Fibroblast of lung (primary cell): ENCODE results near the gene MRTO4. TPM values are rescaled to one million over a fixed set of nuclear protein-coding genes. Genes with fewer than 3 reads are reported as not detected.

Experiments
- DNase-seq, 2 donors: peaks; one replicate each; pipeline versions ENCODE4 v3.0.0 to v3.0.0-alpha.2; 2010; ENCODE audit warnings: low read depth in 2 of 2
- H2AFZ ChIP-seq: 2 replicates; pipeline ENCODE4 v1.5.1; 2012; ENCODE audit warnings: low read length, control low read depth, inconsistent platforms
- H3K27ac ChIP-seq: 2 replicates; pipeline ENCODE4 v1.5.1; 2011; ENCODE audit warnings: low read length, control low read depth; ENCODE audit not compliant: insufficient read depth
- H3K27me3 ChIP-seq: 2 replicates; pipeline ENCODE4 v1.5.1; 2011; ENCODE audit warnings: mild to moderate bottlenecking, low read length; ENCODE audit not compliant: control insufficient read depth, insufficient read depth
- H3K36me3 ChIP-seq: 2 replicates; pipeline ENCODE4 v1.5.1; 2011; ENCODE audit warnings: low read length; ENCODE audit not compliant: control insufficient read depth, insufficient read depth
- H3K4me1 ChIP-seq: 2 replicates; pipeline ENCODE4 v1.5.1; 2011; ENCODE audit warnings: low read length; ENCODE audit not compliant: control insufficient read depth, insufficient read depth; ENCODE audit errors: extremely low read depth
- H3K4me2 ChIP-seq: 2 replicates; pipeline ENCODE4 v1.5.1; 2011; ENCODE audit warnings: low read length, control low read depth; ENCODE audit not compliant: insufficient read depth; ENCODE audit errors: extremely low read depth
- H3K4me3 ChIP-seq, 4 experiments: fragments of 200-600 bp in 1 of 4; sonication (generic) in 1 of 4; replicated peaks in 1 of 4; 2 replicates each; pipeline ENCODE4 v1.5.1; 2011 to 2016; ENCODE audit warnings: low read length in 4 of 4, low read depth in 3 of 4, mild to moderate bottlenecking in 3 of 4, control low read depth in 2 of 4, inconsistent platforms in 1 of 4, mixed read lengths in 1 of 4; ENCODE audit not compliant: insufficient read depth in 1 of 4; ENCODE audit errors: control extremely low read depth in 1 of 4
- H3K79me2 ChIP-seq: 2 replicates; pipeline ENCODE4 v1.5.1; 2012; ENCODE audit warnings: mild to moderate bottlenecking, low read length, inconsistent platforms; ENCODE audit not compliant: control insufficient read depth, insufficient read depth
- H3K9ac ChIP-seq: 2 replicates; pipeline ENCODE4 v1.5.1; 2011; ENCODE audit warnings: mild to moderate bottlenecking, low read length, control low read depth; ENCODE audit not compliant: insufficient read depth
- H3K9me3 ChIP-seq: 2 replicates; pipeline ENCODE4 v1.5.1; 2012; ENCODE audit warnings: low read depth, low read length; ENCODE audit not compliant: control insufficient read depth, insufficient read depth
- H4K20me1 ChIP-seq: 2 replicates; pipeline ENCODE4 v1.5.1; 2011; ENCODE audit warnings: low read length; ENCODE audit not compliant: control insufficient read depth, insufficient read depth; ENCODE audit errors: extremely low read depth
- CTCF ChIP-seq, 2 donors: IDR thresholded peaks in 1 of 2; conservative IDR thresholded peaks in 1 of 2; 1 replicate in 1 of 2; 2 replicates in 1 of 2; pipeline ENCODE4 v1.5.1; 2011 to 2012; ENCODE audit warnings: low read length in 2 of 2, control low read depth in 1 of 2, inconsistent platforms in 1 of 2, low read depth in 1 of 2, mild to moderate bottlenecking in 1 of 2
- EZH2 ChIP-seq: IDR thresholded peaks from 2 replicates; pipeline ENCODE4 v1.5.1; 2012; ENCODE audit warnings: low read length, control low read depth, mild to moderate bottlenecking; ENCODE audit errors: missing control alignments
- polyA plus RNA-seq, 2 donors: library from polyadenylated mRNA; depleted of rRNA in 1 of 2; stranded (reverse) in 1 of 2; unstranded in 1 of 2; fragments of >200 nt; gene quantifications; 2 replicates each; pipeline ENCODE4 v1.2.1, GENCODE V29; 2011 to 2012; ENCODE audit warnings: missing spikeins in 1 of 2
- total RNA-seq: library from RNA; depleted of rRNA; stranded (reverse); fragments of >200 nt; gene quantifications from 2 replicates; pipeline ENCODE4 v1.2.1, GENCODE V29; 2014

Gene MRTO4
- total and polyA plus RNA-seq, 2 donors (not counting 1 experiment from before 2014, with no cell fraction given): 12.6 to 28.6 TPM

- peaks cover 5% of the 10 kb centered on the region for H4K20me1 ChIP-seq
- peak; percentile 23 to 35 for DNase-seq
- H3K9ac ChIP-seq: no peak overlapping the region
- TF ChIP-seq EZH2 (no peak), CTCF (conservative IDR thresholded peaks at IDR 0.05 in 1 of 2, IDR thresholded peaks at IDR 0.05 in 1 of 2; ENCODE audit: low read depth in 1 of 2, low read length in 2 of 2) (no peak)
- H3K9me3 ChIP-seq: no peaks in the 10 kb centered on the region
- no peak overlapping the region for H2AFZ ChIP-seq
- H3K4me1 ChIP-seq: peaks cover 7% of the 10 kb centered on the region
- H3K4me2 ChIP-seq: no peak overlapping the region
- no peak overlapping the region for H3K4me3 ChIP-seq
- no peaks in the 10 kb centered on the region for H3K27me3 ChIP-seq
- no peak overlapping the region for H3K27ac ChIP-seq
- H3K36me3 ChIP-seq: peaks cover 2% of the 10 kb centered on the region
- peaks cover 97% of the 10 kb centered on the region for H3K79me2 ChIP-seq
Measured at GRCh38 chr1:19204446-19205266, 46.9 kb upstream of the MRTO4 start.

GRCh38 chr1:19205403-19205802 is 46.2 kb upstream of the MRTO4 start:
- H3K36me3 ChIP-seq: peaks cover 2% of the 10 kb centered on the region
- H3K4me2 ChIP-seq: no peak overlapping the region
- no peak for DNase-seq
- H3K27ac ChIP-seq: no peak overlapping the region
- peaks cover 5% of the 10 kb centered on the region for H4K20me1 ChIP-seq
- H3K79me2 ChIP-seq: peaks cover 95% of the 10 kb centered on the region
- TF ChIP-seq CTCF (conservative IDR thresholded peaks at IDR 0.05 in 1 of 2, IDR thresholded peaks at IDR 0.05 in 1 of 2; ENCODE audit: low read depth in 1 of 2, low read length in 2 of 2) (no peak), EZH2 (no peak)
- no peaks in the 10 kb centered on the region for H3K27me3 ChIP-seq
- H3K9ac ChIP-seq: no peak overlapping the region
- H3K4me3 ChIP-seq: no peak overlapping the region
- H3K9me3 ChIP-seq: no peaks in the 10 kb centered on the region
- H2AFZ ChIP-seq: no peak overlapping the region
- peaks cover 7% of the 10 kb centered on the region for H3K4me1 ChIP-seq

GRCh38 chr1:19205845-19206244 is 45.8 kb upstream of the MRTO4 start:
- no peak overlapping the region for H3K9ac ChIP-seq
- no peaks in the 10 kb centered on the region for H3K9me3 ChIP-seq
- H3K4me1 ChIP-seq: peaks cover 7% of the 10 kb centered on the region
- H3K36me3 ChIP-seq: no peaks in the 10 kb centered on the region
- H4K20me1 ChIP-seq: peaks cover 5% of the 10 kb centered on the region
- H2AFZ ChIP-seq: no peak overlapping the region
- no peak overlapping the region for H3K4me3 ChIP-seq
- peaks cover 95% of the 10 kb centered on the region for H3K79me2 ChIP-seq
- H3K4me2 ChIP-seq: no peak overlapping the region
- no peaks in the 10 kb centered on the region for H3K27me3 ChIP-seq
- no peak for DNase-seq
- no peak overlapping the region for H3K27ac ChIP-seq
- TF ChIP-seq CTCF (conservative IDR thresholded peaks at IDR 0.05 in 1 of 2, IDR thresholded peaks at IDR 0.05 in 1 of 2; ENCODE audit: low read depth in 1 of 2, low read length in 2 of 2): no peak
- TF ChIP-seq EZH2: no peak
